ENCODE measurements around the gene NHEJ1. TPM values are rescaled to one million over a fixed set of nuclear protein-coding genes. Genes with fewer than 3 reads are reported as not detected.

NHEJ1 gene
- total RNA-seq, 2 donors from 2014 or later: 8.9 to 9.3 TPM

DNA sequence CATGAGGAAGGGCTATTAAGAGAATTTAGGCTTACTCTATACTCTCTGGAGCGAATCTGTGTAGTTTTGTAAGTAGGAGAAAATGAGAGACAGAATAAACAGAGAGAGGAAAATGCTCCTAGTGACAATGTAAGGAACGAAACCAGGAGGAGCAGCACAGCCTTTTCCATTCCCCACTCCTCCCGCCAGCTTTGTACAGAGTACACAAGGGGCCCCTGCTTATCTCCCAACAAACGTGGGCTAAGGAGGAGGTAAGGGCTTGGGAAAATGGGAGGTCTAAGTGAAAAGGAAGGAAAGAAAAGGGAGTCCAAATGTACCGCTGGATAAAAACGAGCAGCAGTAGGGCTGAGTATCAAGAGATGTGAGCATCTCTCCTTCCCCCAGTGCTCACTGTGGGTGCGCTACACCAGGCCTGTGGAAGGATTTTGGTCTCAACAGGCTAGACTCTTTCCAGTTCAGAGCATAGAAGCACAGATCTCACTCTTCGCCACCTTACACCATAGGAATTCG, 87.8 kb downstream of the NHEJ1 start:
- no peak overlapping the region for H3K27ac ChIP-seq
- 78 to 79% methylated on average over 9 of the region's 9 CpGs for WGBS, 2 donors
- H3K4me3 ChIP-seq: no peak overlapping the region

DNA sequence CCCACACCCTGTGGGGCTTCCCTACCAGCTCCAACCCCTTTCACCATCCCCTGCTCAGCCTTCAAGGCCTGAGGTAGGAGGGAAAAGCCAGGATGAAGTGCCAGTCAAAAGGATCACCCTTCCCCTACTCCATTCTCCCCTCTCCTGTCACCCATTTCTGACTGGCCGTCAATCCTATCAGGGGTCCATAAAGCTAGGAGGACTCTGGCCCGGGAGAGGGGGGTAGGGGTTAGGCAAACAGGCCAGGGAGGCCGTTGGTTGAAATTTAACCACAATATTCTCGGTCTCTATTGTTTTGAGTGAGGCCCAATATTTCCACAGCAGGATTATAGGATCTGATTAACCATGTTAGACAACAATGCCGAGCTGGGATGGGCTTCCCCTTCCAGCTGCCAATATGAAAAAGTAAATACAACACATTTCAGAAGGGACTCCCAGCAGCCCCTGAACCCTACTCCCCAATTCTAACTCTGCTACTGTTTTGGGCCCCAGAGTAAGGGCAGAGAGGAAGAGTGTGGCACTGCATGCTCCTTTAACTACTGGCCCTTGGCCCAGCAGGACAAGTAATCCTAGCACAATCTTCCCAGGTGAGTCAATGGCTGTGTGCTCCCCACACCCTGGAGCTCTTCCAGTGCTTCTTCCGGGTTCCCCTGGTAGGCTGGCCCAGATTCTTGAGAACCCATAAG, 89.3 kb downstream of the NHEJ1 start:
- Histone ChIP-seq H3K4me3 (no peak overlapping the region), H3K27ac (no peak overlapping the region), H3K4me1 (no peaks in the 10 kb centered on the region), H3K9me3 (no peaks in the 10 kb centered on the region), H3K36me3 (replicated peaks in 1 of 2; ENCODE audit: insufficient read depth in 1 of 2, low read depth in 2 of 2) (peaks cover 0 to 4% of the 10 kb centered on the region in 2 donors), H3K27me3 (no peaks in the 10 kb centered on the region)
- peak in 1 of 4 donors; percentile 39 for DNase-seq
- no peak for ATAC-seq
- intact Hi-C loops (cut with DNase I): no loop called here
- 40 to 54% methylated on average over 6 of the region's 6 CpGs for WGBS, 2 donors
- TF ChIP-seq, protein P1, sequence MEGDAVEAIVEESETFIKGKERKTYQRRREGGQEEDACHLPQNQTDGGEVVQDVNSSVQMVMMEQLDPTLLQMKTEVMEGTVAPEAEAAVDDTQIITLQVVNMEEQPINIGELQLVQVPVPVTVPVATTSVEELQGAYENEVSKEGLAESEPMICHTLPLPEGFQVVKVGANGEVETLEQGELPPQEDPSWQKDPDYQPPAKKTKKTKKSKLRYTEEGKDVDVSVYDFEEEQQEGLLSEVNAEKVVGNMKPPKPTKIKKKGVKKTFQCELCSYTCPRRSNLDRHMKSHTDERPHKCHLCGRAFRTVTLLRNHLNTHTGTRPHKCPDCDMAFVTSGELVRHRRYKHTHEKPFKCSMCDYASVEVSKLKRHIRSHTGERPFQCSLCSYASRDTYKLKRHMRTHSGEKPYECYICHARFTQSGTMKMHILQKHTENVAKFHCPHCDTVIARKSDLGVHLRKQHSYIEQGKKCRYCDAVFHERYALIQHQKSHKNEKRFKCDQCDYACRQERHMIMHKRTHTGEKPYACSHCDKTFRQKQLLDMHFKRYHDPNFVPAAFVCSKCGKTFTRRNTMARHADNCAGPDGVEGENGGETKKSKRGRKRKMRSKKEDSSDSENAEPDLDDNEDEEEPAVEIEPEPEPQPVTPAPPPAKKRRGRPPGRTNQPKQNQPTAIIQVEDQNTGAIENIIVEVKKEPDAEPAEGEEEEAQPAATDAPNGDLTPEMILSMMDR (IDR thresholded peaks at IDR 0.05): no peak
- TF ChIP-seq POLR2A (IDR thresholded peaks at IDR 0.05): no peak

More for the DNA sequence above, 87.8 kb downstream of the NHEJ1 start:
- Histone ChIP-seq H3K36me3 (replicated peaks in 1 of 2; ENCODE audit: insufficient read depth in 1 of 2, low read depth in 2 of 2) (peaks cover 0 to 4% of the 10 kb centered on the region in 2 donors), H3K9me3 (no peaks in the 10 kb centered on the region), H3K27me3 (no peaks in the 10 kb centered on the region), H3K4me1 (no peaks in the 10 kb centered on the region)
- intact Hi-C loops (cut with DNase I): no loop called here
- DNase-seq (no peak), ATAC-seq (no peak)
- TF ChIP-seq, protein P1 (IDR thresholded peaks at IDR 0.05): no peak
- TF ChIP-seq POLR2A (IDR thresholded peaks at IDR 0.05): no peak

DNA sequence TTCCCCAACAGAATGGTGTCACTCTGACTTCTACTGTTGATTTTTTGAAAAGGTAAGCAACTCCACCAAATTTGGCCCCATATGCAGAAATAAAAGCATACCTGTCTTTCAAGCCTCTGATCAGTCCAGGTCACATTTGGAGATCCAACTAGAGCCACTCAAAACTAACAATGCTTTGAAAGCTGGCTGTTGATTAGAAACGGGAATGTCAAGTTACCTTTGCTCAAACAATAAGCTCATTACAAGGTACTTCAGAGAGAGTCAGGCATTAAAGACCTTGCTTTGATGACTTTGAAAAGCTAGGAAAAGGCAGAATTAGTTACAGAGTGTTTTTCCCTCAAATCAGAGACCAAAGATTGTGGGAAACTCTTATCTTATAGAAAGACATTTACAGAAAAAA, 95.1 kb downstream of the NHEJ1 start:
- H3K4me3 ChIP-seq: no peak overlapping the region
- intact Hi-C loops (cut with DNase I): no loop called here
- H3K27me3 ChIP-seq: peaks cover 5 to 14% of the 10 kb centered on the region in 2 donors
- ATAC-seq: no peak
- WGBS, 2 donors: 42 to 48% methylated on average over 1 of the region's 1 CpG
- no peak for TF ChIP-seq POLR2A (IDR thresholded peaks at IDR 0.05)
- TF ChIP-seq, protein P1 (IDR thresholded peaks at IDR 0.05): no peak
- no peaks in the 10 kb centered on the region for H3K9me3 ChIP-seq
- H3K36me3 ChIP-seq (replicated peaks in 1 of 2; ENCODE audit: insufficient read depth in 1 of 2, low read depth in 2 of 2): no peaks in the 10 kb centered on the region
- H3K27ac ChIP-seq: no peak overlapping the region
- peaks cover 6% of the 10 kb centered on the region for H3K4me1 ChIP-seq
- no peak for DNase-seq

DNA sequence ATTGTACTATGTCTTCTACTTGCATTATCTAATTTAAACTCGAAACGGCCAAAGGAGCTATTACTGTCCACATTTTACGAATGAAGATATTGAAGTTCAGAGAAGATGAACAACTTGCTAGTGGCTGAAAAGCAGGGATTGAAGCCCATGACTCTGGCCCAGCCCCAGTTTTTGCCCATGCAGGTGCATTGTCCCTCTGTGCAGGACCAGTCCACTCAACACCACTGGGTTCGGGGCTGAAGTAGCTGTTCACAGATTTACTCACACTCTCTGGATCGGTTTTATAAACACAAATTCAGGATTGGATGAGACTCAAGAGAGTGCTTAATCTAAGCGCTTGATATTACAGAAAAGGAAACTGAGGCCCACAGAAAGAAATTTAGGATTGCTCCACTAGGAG, 98.5 kb downstream of the NHEJ1 start:
- Histone ChIP-seq H3K27ac (no peak overlapping the region), H3K27me3 (peaks cover 5 to 22% of the 10 kb centered on the region in 2 donors), H3K4me3 (no peak overlapping the region), H3K9me3 (no peaks in the 10 kb centered on the region), H3K36me3 (replicated peaks in 1 of 2; ENCODE audit: insufficient read depth in 1 of 2, low read depth in 2 of 2) (no peaks in the 10 kb centered on the region), H3K4me1 (peaks cover 38% of the 10 kb centered on the region)
- DNase-seq (no peak), ATAC-seq (no peak)
- intact Hi-C loops (cut with DNase I): no loop called here
- TF ChIP-seq, protein P1 (IDR thresholded peaks at IDR 0.05): no peak
- no peak for TF ChIP-seq POLR2A (IDR thresholded peaks at IDR 0.05)
- WGBS, 2 donors: 72 to 73% methylated on average over 6 of the region's 6 CpGs

Data from body of pancreas (tissue), 4 donors.